CD14-positive monocyte (primary cell): ENCODE measurements around the gene PTPN20. TPM values are rescaled to one million over a fixed set of nuclear protein-coding genes. Genes with fewer than 3 reads are reported as not detected.
"Not testable (repeated sequence)": the region's sequence is repeated elsewhere in the genome, so short reads cannot be mapped to it uniquely, and the experiment has no call there.

Experiments
- DNase-seq, 3 donors: peaks; one replicate each; pipeline ENCODE4 v3.0.0-alpha.2; 2011 to 2022
- H2AFZ ChIP-seq: 2 replicates; pipeline ENCODE4 v1.6.0; 2012; ENCODE audit warnings: mild to moderate bottlenecking, low read depth, low read length, inconsistent platforms; ENCODE audit not compliant: insufficient read depth, poor library complexity, severe bottlenecking
- H3K27ac ChIP-seq, 2 donors: 1 replicate in 1 of 2; 2 replicates in 1 of 2; pipeline ENCODE4 v1.5.1; 2012 to 2013; ENCODE audit warnings: low read length in 2 of 2, control low read depth in 1 of 2, inconsistent platforms in 1 of 2, low read depth in 1 of 2, mild to moderate bottlenecking in 1 of 2
- H3K27me3 ChIP-seq, 2 donors: one replicate each; pipeline versions ENCODE4 v1.6.0 to v1.6.1; 2011 to 2013; ENCODE audit warnings: low read length in 2 of 2; ENCODE audit not compliant: control insufficient read depth in 2 of 2, insufficient read depth in 2 of 2
- H3K36me3 ChIP-seq, 2 donors: replicated peaks in 1 of 2; 1 replicate in 1 of 2; 2 replicates in 1 of 2; pipeline versions ENCODE4 v1.5.1 to v1.6.1; 2012 to 2013; ENCODE audit warnings: low read length in 2 of 2, control low read depth in 1 of 2, inconsistent platforms in 1 of 2, mild to moderate bottlenecking in 1 of 2; ENCODE audit not compliant: insufficient read depth in 2 of 2, control insufficient read depth in 1 of 2
- H3K4me1 ChIP-seq, 2 donors: 1 replicate in 1 of 2; 2 replicates in 1 of 2; pipeline versions ENCODE4 v1.5.1 to v1.6.1; 2012 to 2013; ENCODE audit warnings: low read length in 2 of 2, control low read depth in 1 of 2, inconsistent platforms in 1 of 2, mild to moderate bottlenecking in 1 of 2, moderate library complexity in 1 of 2; ENCODE audit not compliant: insufficient read depth in 2 of 2, control insufficient read depth in 1 of 2
- H3K4me2 ChIP-seq: replicated peaks from 2 replicates; pipeline ENCODE3; 2012; ENCODE audit warnings: low read length, moderate library complexity, mild to moderate bottlenecking; ENCODE audit not compliant: poor library complexity, severe bottlenecking; ENCODE audit errors: extremely low read depth
- H3K4me3 ChIP-seq, 3 experiments: fragments of 200-600 bp in 1 of 3; sonication (generic) in 1 of 3; replicated peaks in 1 of 3; 1 replicate in 2 of 3; 2 replicates in 1 of 3; pipeline ENCODE4 v1.5.1; 2011 to 2013; ENCODE audit warnings: low read length in 3 of 3, mild to moderate bottlenecking in 3 of 3, control low read depth in 2 of 3, low read depth in 2 of 3, inconsistent platforms in 1 of 3, moderate library complexity in 1 of 3
- H3K79me2 ChIP-seq: 2 replicates; pipeline ENCODE4 v1.6.0; 2012; ENCODE audit warnings: mild to moderate bottlenecking, control low read depth, inconsistent platforms, low read length, moderate library complexity; ENCODE audit not compliant: insufficient read depth
- H3K9ac ChIP-seq: 2 replicates; pipeline ENCODE4 v1.6.0; 2017; ENCODE audit warnings: low read length, mild to moderate bottlenecking; ENCODE audit not compliant: insufficient read depth, poor library complexity, severe bottlenecking
- H3K9me3 ChIP-seq, 2 donors: replicated peaks in 1 of 2; 1 replicate in 1 of 2; 2 replicates in 1 of 2; pipeline versions ENCODE4 v1.5.1 to v1.6.1; 2012 to 2013; ENCODE audit warnings: low read length in 2 of 2, control low read depth in 1 of 2; ENCODE audit not compliant: control insufficient read depth in 1 of 2, insufficient read depth in 1 of 2
- H4K20me1 ChIP-seq: 2 replicates; pipeline ENCODE4 v1.6.0; 2012; ENCODE audit warnings: mild to moderate bottlenecking, low read length, control low read depth, moderate library complexity; ENCODE audit not compliant: insufficient read depth
- H3K27ac Mint-ChIP-seq, 7 donors: one replicate each; pipeline ENCODE4 v1.8.0; 2020; ENCODE audit warnings: mild to moderate bottlenecking in 7 of 7, mixed read lengths in 7 of 7, moderate library complexity in 6 of 7, inconsistent platforms in 2 of 7
- H3K27me3 Mint-ChIP-seq, 3 donors: one replicate each; pipeline ENCODE4 v1.8.0; 2021 to 2022; ENCODE audit warnings: low read depth in 3 of 3, mild to moderate bottlenecking in 3 of 3, mixed read lengths in 3 of 3, moderate library complexity in 3 of 3, inconsistent platforms in 1 of 3
- H3K36me3 Mint-ChIP-seq, 2 donors: one replicate each; pipeline ENCODE4 v1.8.0; 2020; ENCODE audit warnings: mixed read lengths in 2 of 2, inconsistent platforms in 1 of 2, mild to moderate bottlenecking in 1 of 2
- H3K4me1 Mint-ChIP-seq: one replicate; pipeline ENCODE4 v1.8.0; 2020; ENCODE audit warnings: mild to moderate bottlenecking, mixed read lengths
- H3K4me3 Mint-ChIP-seq, 2 donors: one replicate each; pipeline ENCODE4 v1.8.0; 2020; ENCODE audit warnings: mild to moderate bottlenecking in 2 of 2, mixed read lengths in 2 of 2, moderate library complexity in 1 of 2
- H3K9me3 Mint-ChIP-seq, 7 donors: one replicate each; pipeline ENCODE4 v1.8.0; 2020 to 2022; ENCODE audit warnings: mixed read lengths in 7 of 7, mild to moderate bottlenecking in 6 of 7, moderate library complexity in 6 of 7, inconsistent platforms in 2 of 7
- WGBS: methylation state at CpG from one replicate; pipeline ENCODE4 v1.1.5; 2013; ENCODE audit warnings: missing lambda C conversion rate; ENCODE audit not compliant: insufficient coverage; 5-methylcytosine and 5-hydroxymethylcytosine counted together
- intact Hi-C, 2 donors: fragments of 100-400 bp; cut with micrococcal nuclease; formaldehyde crosslinking; loops; one replicate each; pipeline versions ENCODE4 v1.15.0 to v1.15.1; 2023
- polyA plus RNA-seq, 3 donors: library from polyadenylated mRNA; depleted of rRNA in 1 of 3; unstranded in 2 of 3; stranded (reverse) in 1 of 3; fragments of 300-500 nt in 2 of 3; fragments of >200 nt in 1 of 3; fragmentation: Illumina TruSeq in 2 of 3; gene quantifications; 1 replicate in 2 of 3; 2 replicates in 1 of 3; pipeline ENCODE4 v1.2.3, GENCODE V29; 2012 to 2021

The PTPN20 gene
- polyA plus RNA-seq, 3 donors, result 0.04 TPM; not detected in 2

- H3K27me3 ChIP-seq, intact Hi-C loops, H3K4me3 Mint-ChIP-seq, H3K4me1 ChIP-seq, H3K36me3 ChIP-seq, H3K4me1 Mint-ChIP-seq, H3K4me2 ChIP-seq, H3K36me3 Mint-ChIP-seq, H3K9me3 Mint-ChIP-seq, H3K27ac Mint-ChIP-seq, H3K79me2 ChIP-seq, H3K27me3 Mint-ChIP-seq, H3K9ac ChIP-seq, H4K20me1 ChIP-seq, H2AFZ ChIP-seq, DNase-seq, H3K27ac ChIP-seq, H3K4me3 ChIP-seq, H3K9me3 ChIP-seq: not testable (repeated sequence)
- WGBS, result no CpG with 5 or more reads among the region's 2 CpGs
Observed at GRCh38 chr10:46963356-46963755, 52.1 kb downstream of the PTPN20 start.

GRCh38 chr10:46967013-46967412 is 55.8 kb downstream of the PTPN20 start:
- H3K9ac ChIP-seq, H4K20me1 ChIP-seq, H3K27ac Mint-ChIP-seq, H3K9me3 ChIP-seq, H3K27me3 ChIP-seq, H3K36me3 ChIP-seq, H3K4me3 Mint-ChIP-seq, intact Hi-C loops, H3K4me1 ChIP-seq, H3K9me3 Mint-ChIP-seq, H3K79me2 ChIP-seq, H3K27ac ChIP-seq, H3K4me1 Mint-ChIP-seq, H2AFZ ChIP-seq, H3K36me3 Mint-ChIP-seq, H3K4me3 ChIP-seq, DNase-seq, H3K4me2 ChIP-seq, H3K27me3 Mint-ChIP-seq: not testable (repeated sequence)
- WGBS, result no CpG with 5 or more reads among the region's 2 CpGs

- H3K27me3 ChIP-seq, H3K9me3 ChIP-seq, H3K4me1 Mint-ChIP-seq, DNase-seq, H3K4me3 ChIP-seq, H3K36me3 ChIP-seq, H3K4me1 ChIP-seq, H4K20me1 ChIP-seq, H3K9me3 Mint-ChIP-seq, H3K4me3 Mint-ChIP-seq, H2AFZ ChIP-seq, H3K9ac ChIP-seq, H3K27me3 Mint-ChIP-seq, H3K4me2 ChIP-seq, H3K27ac ChIP-seq, H3K79me2 ChIP-seq, intact Hi-C loops, H3K27ac Mint-ChIP-seq, H3K36me3 Mint-ChIP-seq: not testable (repeated sequence)
- WGBS, result no CpG with 5 or more reads among the region's 2 CpGs
Observed at GRCh38 chr10:46980223-46980622, 69.0 kb downstream of the PTPN20 start.

- H3K4me3 ChIP-seq, H4K20me1 ChIP-seq, H3K27ac ChIP-seq, DNase-seq, H3K36me3 ChIP-seq, H3K27me3 ChIP-seq, H3K79me2 ChIP-seq, H3K9me3 ChIP-seq, intact Hi-C loops, H3K36me3 Mint-ChIP-seq, H3K27ac Mint-ChIP-seq, H3K4me1 Mint-ChIP-seq, H3K9me3 Mint-ChIP-seq, H3K27me3 Mint-ChIP-seq, H2AFZ ChIP-seq, H3K4me2 ChIP-seq, H3K4me1 ChIP-seq, H3K9ac ChIP-seq, H3K4me3 Mint-ChIP-seq: not testable (repeated sequence)
- no CpG with 5 or more reads among the region's 10 CpGs for WGBS
Observed at GRCh38 chr10:46987233-46987924, 76.2 kb downstream of the PTPN20 start.
